HL-60 (cell line): ENCODE measurements around the gene ZNF205.

ENCODE experiments used
- CTCF ChIP-seq: IDR thresholded peaks from one replicate; pipeline ENCODE4 v1.5.1; 2011; ENCODE audit warnings: low read length, control low read depth, inconsistent platforms; ENCODE audit not compliant: insufficient read depth
- POLR2AphosphoS5 ChIP-seq: IDR thresholded peaks from 2 replicates; pipeline ENCODE4 v1.6.1; 2012; ENCODE audit warnings: low read depth
- SPI1 ChIP-seq: IDR thresholded peaks from 2 replicates; pipeline ENCODE4 v1.6.1; 2012; ENCODE audit warnings: low read depth, mild to moderate bottlenecking, borderline replicate concordance

- no peak for TF ChIP-seq SPI1
- TF ChIP-seq CTCF, result no peak
- TF ChIP-seq POLR2AphosphoS5, result peak; percentile 94
Measured at GRCh38 chr16:3074860-3075522, 37.4 kb upstream of the ZNF205 start.
